DND-41 (cell line): ENCODE measurements around the gene CHMP1B.

Experiments
- CTCF ChIP-seq: IDR thresholded peaks from 2 replicates; pipeline ENCODE4 v1.5.1; 2012; ENCODE audit warnings: borderline replicate concordance, low read length, moderate library complexity, mild to moderate bottlenecking; ENCODE audit not compliant: poor library complexity, severe bottlenecking; ENCODE audit errors: extremely low read depth
- EZH2 ChIP-seq: IDR thresholded peaks from 3 replicates; pipeline ENCODE4 v1.6.1; 2012; ENCODE audit warnings: borderline replicate concordance, low read depth, mild to moderate bottlenecking, moderate library complexity, low read length, inconsistent platforms; ENCODE audit not compliant: severe bottlenecking

GRCh38 chr18:11845654-11846053 lies 5.6 kb upstream of the CHMP1B start:
- TF ChIP-seq CTCF, result no peak
- TF ChIP-seq EZH2, result no peak
